GM12872 (cell line): ENCODE measurements around the gene HPSE2.

Source experiments
- CTCF ChIP-seq: IDR thresholded peaks from 3 replicates; pipeline ENCODE4 v1.5.1; 2011; ENCODE audit warnings: low read depth, mild to moderate bottlenecking, low read length, moderate library complexity; ENCODE audit not compliant: insufficient read depth

The HPSE2 gene

DNA sequence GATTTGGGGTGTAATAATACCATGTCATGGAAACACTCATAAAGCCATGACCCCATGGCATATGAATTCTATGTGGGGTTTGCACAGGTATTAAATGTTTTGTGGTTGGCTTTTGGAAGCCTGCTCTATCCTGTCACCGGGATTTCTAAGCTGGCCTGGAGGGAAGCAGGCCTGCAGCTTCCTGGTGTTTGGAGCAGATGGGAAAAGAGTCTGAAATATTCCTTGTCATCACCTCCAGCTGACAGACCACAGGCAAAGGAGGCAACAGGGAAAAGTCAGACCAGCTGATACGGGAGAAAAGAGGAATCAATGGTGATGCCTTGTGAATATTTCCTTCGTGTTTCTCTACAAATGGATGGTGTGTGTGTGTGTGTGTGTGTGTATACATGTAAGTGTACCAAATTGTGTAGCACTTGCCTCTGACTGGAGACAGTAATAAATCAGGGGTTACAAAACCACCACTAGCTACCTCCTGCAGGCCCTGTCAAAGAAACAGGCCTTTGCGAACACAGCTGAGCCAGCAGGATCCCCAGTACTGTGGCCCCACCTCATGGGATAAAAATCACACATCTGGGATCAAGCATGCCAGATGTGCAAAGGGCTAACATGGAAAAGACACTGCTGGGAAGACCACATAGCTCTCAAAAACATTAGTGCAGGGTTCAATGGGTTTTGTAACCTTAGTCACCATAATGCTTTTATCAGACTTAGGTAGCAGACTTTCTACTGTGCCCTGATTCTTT is 668.1 kb downstream of the HPSE2 start:
- no peak for TF ChIP-seq CTCF

DNA sequence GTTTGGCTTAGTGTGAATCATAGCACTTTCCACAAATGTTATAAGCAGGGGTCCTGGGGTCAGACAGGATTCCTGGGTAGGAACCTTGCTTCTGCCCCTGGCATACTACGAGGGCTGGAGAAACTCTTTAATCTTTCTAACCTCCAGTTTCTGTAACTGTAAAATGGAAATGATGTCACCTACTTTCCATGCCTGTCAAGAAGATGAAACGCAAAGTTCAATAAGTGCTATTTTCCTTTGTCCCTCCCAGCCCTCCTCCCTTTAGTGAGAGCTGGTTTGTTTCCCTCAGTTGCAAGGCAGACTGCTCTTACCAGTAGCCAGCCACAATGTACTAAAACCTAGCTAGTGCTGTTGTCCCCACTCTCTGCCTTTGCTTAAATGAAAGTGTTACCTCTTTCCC is 671.8 kb downstream of the HPSE2 start:
- TF ChIP-seq CTCF = no peak

- no peak for TF ChIP-seq CTCF
These were observed 675.1 kb downstream of the HPSE2 start for GRCh38 chr10:98560565-98560964.

- TF ChIP-seq CTCF = no peak
These were observed 679.6 kb downstream of the HPSE2 start for GRCh38 chr10:98556061-98556460.

DNA sequence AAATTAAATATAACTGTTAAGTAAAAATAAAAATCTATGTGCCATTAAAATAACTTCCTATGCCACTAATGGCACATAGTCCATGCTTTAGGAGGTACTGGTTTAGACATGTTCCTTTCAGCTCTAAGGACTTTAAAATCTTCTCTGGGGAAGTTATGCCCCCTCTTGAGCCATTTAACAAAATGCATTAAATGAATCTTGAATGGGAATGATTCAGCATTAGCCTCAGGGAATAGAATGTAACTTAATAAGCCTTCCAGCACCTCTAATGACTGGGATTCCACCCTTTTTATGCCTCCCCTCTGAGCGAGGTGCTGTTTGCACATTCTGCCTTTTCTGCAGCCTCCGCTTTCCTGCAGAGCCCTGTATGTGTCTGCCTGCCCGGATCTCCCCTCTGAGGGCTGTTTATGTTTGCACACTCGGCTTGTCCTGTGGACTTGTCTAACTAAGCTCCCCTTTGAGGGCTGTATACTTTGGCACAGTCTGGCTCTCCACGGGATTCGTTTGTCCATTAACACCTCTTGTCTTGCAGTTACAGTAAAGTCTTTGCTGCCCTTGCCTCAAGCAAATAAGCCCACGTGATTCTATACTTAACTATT is 680.5 kb downstream of the HPSE2 start:
- TF ChIP-seq CTCF = no peak

DNA sequence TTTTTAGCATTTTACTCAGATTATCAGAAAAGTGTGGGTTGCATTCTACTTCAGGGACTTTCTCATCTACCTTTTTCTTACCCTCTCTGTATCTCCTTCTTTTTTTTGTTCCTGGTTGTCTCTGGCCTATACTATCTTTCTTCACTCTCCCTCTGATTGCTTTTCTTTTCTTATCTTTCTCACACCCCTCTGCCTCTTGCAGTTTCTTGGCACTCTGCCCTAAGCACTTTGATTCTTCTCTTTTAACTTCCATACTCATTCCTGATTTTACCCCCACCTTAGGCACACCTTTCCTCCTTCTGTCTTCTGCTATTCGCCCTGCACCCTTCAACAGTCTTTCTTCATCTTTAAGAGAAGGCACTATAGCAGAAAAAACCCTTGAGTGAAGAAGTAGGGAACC is 696.1 kb downstream of the HPSE2 start:
- TF ChIP-seq CTCF = no peak

DNA sequence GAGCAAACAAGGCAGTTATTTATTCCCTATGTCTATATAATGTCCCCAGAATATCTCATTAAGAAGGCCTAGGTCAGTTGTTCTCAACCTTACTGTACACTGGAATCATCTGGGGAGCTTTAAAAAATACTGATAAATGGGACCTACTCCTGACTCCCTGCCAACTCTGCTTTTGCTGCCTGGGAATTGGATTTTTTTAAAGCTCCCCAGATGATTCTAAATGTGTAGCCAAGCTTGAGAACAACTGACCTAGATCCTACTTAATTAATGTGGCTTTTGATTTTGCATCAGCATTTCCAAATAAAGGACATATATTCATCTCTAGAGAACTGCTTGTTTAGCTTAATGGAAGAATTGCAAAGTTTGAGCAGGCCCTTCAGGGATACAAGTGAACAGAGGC is 697.2 kb downstream of the HPSE2 start:
- no peak for TF ChIP-seq CTCF
